ENCODE results near the gene FBP2. TPM values are rescaled to one million over a fixed set of nuclear protein-coding genes. Genes with fewer than 3 reads are reported as not detected.

Gene FBP2
- total and polyA plus RNA-seq, 7 donors, result 18.9 to 69.6 (median 53.2) TPM

DNA sequence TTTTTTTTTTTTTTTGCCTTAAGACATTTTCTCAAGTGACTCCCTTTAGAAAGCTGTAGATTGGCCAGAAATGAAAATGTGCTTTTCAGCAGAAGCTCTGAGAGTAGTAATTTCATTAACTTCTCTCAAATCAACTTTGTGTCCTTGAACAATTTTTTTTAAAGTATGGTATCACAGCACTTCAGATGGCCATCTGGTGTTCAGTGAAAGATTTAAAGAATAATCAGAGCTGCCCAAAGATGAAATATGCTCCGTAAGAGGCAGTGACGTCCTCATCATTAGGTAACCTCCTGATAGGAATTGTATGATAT, 81.7 kb downstream of the FBP2 start:
- WGBS, 3 donors, result 73 to 75% (median 74%) methylated on average over 2 of the region's 2 CpGs
- DNase-seq (no peak), ATAC-seq (no peak)
- Histone ChIP-seq H3K36me3 (ENCODE audit: insufficient read depth in 1 of 2, low read depth in 1 of 2) (no peaks in the 10 kb centered on the region), H3K27me3 (ENCODE audit: insufficient read depth in 3 of 3, low read length in 2 of 3) (no peaks in the 10 kb centered on the region), H3K4me3 (no peak overlapping the region), H3K9me3 (no peaks in the 10 kb centered on the region), H3K27ac (no peak overlapping the region), H3K4me1 (no peaks in the 10 kb centered on the region)
- intact Hi-C loops (cut with DNase I), result no loop called here
- no peak for TF ChIP-seq CTCF (IDR thresholded peaks at IDR 0.05)

GRCh38 chr9:94511134-94511954, 82.3 kb downstream of the FBP2 start:
- WGBS, 3 donors, result 48 to 55% (median 52%) methylated on average over 6 of the region's 6 CpGs
- intact Hi-C loops (cut with DNase I), result no loop called here

More at GRCh38 chr9:94511134-94511954, 82.3 kb downstream of the FBP2 start:
- no peak overlapping the region for H3K4me3 ChIP-seq
- no peaks in the 10 kb centered on the region for H3K9me3 ChIP-seq
- DNase-seq, result no peak
- H3K27ac ChIP-seq, result no peak overlapping the region
- H3K36me3 ChIP-seq (ENCODE audit: insufficient read depth in 1 of 2, low read depth in 1 of 2), result no peaks in the 10 kb centered on the region
- H3K4me1 ChIP-seq, result no peaks in the 10 kb centered on the region
- ATAC-seq, result no peak
- no peak for TF ChIP-seq CTCF (IDR thresholded peaks at IDR 0.05)
- H3K27me3 ChIP-seq (ENCODE audit: insufficient read depth in 3 of 3, low read length in 2 of 3), result no peaks in the 10 kb centered on the region

Other genes starting within 250 kb of the FBP2 start
- gene PCAT7, start 38.7 kb downstream of the FBP2 start, total RNA-seq, result under 1 TPM in 3 of 4 donors, not detected in 1; 0.12 to 0.62 (median 0.42) TPM
- gene PCAT7, start 38.7 kb downstream of the FBP2 start, polyA plus RNA-seq, result under 1 TPM in 2 of 3 donors, not detected in 1; 0.21 to 0.44 TPM
- 1 to 10 TPM in 3 of 4 donors, under 1 TPM in 1; 0.51 to 1.4 (median 1.3) TPM for gene FBP1, start 45.7 kb upstream of the FBP2 start, total RNA-seq
- gene FBP1, start 45.7 kb upstream of the FBP2 start, polyA plus RNA-seq, result under 1 TPM; 0.24 to 0.83 (median 0.42) TPM
- gene AOPEP, start 132.9 kb upstream of the FBP2 start, total RNA-seq, result 10 to 100 TPM; 46.4 to 78.6 (median 61.0) TPM
- gene AOPEP, start 132.9 kb upstream of the FBP2 start, polyA plus RNA-seq, result 10 to 100 TPM; 82.6 to 96.9 (median 94.4) TPM

Measured in psoas muscle (tissue), 8 donors.